Cardiac septum (tissue), 1 donor: ENCODE measurements around the gene PSMD5. TPM values are rescaled to one million over a fixed set of nuclear protein-coding genes. Genes with fewer than 3 reads are reported as not detected.

Source experiments
- DNase-seq: peaks from one replicate; pipeline ENCODE4 v3.0.0-alpha.2; 2020; ENCODE audit warnings: low spot score
- intact Hi-C: fragments of 100-400 bp; cut with DNase I; formaldehyde crosslinking; loops from one replicate; pipeline ENCODE4 v1.14.0; 2022
- total RNA-seq: library from RNA; stranded (reverse); fragmentation: NEBNext Ultra II Directional; extraction: Animal tissue kit (Norgen Biotek cat#: 25700); gene quantifications from one replicate; pipeline ENCODE4 v1.2.1, GENCODE V29; 2021
- donor health status: DM: no; HTN: no; CAD: no.

PSMD5 gene
- total RNA-seq, 1 donor from 2014 or later: 13.5 TPM

GRCh38 chr9:120861935-120862334 lies 19.2 kb upstream of the PSMD5 start:
- no peak for DNase-seq
- intact Hi-C loops: no loop called here

DNA sequence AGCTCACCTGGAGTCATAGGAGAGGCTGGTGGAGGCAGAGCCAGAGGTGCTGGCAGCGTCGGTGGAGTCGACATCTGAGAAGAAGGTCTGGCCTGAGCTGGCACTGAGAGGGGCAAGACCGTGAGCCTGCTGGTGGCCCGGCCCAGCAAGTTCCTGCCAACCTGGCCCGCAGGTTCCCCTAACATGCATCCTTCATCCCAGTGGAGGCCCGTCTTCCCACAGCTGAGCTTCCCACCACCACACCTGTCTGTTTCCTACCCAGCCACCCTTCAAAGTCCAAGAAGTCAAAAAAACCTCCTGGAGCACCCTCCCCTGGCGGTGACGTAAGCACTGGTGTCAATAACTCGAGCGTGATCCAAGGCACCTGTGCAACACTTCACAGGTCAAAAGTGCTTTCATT lies 17.4 kb upstream of the PSMD5 start:
- intact Hi-C loops: no loop called here

DNA sequence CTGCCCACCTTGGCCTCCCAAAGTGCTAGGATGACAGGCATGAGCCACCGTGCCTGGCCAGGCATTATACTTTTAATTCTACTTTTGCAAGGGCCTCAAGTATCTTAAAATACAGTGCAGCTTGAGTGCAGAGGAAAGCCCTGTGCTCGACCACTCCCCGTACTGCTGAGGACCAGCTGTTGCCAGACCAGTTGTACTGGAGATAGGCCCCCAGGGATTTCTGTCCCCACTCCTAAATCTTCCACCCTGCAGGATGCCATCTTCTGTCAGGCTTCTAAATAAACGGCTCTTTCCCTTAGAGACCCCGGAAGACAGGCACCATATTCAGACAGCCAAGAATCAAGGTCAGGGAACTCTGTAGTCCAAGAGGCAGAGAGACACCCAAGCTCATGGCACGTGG lies 16.6 kb upstream of the PSMD5 start:
- no peak for DNase-seq
- intact Hi-C loops: no loop called here

More for the DNA sequence above, 17.4 kb upstream of the PSMD5 start:
- DNase-seq: no peak

DNA sequence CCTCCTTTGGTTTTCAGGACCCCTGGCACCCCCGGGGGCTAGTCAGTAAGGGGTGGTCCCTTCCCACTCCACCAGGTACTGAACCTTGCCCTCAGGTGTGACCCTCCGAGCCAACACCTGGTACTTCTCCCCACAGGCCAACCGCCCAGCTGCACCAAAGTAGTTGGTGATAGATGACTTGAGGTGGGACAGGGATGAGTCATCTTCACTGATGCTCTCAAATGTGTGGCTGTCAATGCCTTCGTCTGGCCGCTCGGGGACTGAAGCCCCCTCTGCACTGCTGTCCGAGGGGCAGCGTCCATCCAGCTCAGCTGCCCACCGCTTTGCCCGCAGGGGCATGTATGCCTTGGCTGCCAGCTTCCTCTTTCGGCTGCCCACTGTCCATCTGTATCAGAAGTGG lies 15.2 kb upstream of the PSMD5 start:
- no peak for DNase-seq
- intact Hi-C loops: no loop called here

DNA sequence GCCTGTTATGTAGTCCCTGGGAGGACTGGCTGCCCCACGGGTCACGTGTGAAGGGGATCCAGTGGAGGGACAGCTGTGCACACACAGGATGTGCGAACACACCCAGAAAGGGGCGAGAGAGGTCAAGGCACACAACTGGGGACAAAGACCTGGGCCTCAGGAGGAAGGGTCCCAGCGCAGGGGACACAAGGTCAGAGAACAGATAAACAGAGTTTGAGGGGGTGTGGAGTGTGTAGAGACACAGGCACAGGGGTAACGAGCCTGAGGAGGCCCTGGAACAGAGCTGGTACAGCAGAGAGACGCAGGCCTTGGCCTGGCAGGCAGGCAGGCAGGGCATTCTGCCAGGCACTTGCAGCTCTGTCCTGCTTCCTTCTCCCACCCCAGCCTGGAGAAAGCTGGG lies 14.8 kb upstream of the PSMD5 start:
- DNase-seq: no peak

DNA sequence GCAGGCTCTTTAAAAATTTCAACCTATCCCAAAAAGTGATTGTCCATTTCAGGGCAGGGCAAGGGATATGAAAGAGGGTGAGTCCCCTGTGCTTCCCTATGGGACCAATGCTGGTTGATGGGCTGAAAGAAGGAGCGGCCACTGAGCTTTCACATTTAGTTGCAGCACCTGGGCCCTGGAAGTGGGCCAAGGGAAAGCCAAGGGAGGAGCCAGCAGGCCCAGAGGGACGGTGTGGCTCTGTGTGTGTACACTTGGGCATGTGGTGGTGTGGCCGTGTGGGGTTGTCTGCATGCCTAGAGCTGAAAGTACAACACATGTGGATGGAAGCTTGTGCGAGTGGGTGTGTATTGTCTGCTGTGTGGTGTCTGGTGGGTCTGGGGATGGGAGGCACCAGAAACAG lies 14.0 kb upstream of the PSMD5 start:
- intact Hi-C loops: no loop called here
- no peak for DNase-seq

More for the DNA sequence above, 14.8 kb upstream of the PSMD5 start:
- intact Hi-C loops: no loop called here

DNA sequence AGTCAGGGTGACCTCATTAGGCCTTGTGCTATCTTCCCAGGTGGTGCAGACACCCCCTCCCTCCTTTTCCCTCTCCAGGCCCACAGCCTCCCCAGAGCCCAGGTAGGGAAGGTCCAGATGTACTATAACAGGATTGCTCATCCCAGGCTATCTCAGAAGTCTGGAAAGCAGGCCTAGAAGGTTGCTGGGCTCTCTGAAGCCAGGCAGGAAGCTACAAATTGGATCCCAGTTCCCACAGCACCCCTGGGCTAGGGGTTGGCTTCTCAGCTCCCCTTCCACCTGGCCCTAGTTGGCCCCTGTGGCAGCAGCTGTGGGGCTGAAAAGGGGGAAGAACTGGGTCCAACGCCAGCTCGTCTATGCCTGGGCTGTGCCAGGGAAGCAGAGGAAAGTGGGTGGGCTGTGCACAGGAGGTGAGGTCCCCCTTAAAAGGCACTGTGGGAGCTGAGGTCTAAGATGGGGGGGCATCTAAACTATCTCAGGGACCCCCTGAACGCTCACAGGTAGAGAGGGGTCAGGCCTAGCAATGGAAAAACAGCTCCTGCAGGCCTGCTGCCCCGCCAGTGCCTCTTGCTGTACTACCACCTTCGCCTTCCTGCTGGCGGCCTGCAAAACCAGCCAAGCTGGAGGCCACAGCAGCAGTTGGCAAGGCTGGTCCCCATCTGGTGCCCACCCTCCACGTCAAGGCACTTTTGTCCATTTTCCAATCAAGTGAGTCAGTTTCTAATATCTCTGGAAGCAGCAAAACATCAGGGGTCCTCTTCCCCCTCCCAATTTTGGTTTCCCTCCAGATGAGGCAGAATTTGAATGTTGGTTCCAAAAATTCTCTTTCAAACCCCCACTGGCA lies 13.3 kb upstream of the PSMD5 start:
- intact Hi-C loops: no loop called here

GRCh38 chr9:120854596-120855327 lies 12.0 kb upstream of the PSMD5 start:
- intact Hi-C loops: no loop called here
- DNase-seq: no peak

More for the DNA sequence above, 13.3 kb upstream of the PSMD5 start:
- no peak for DNase-seq

GRCh38 chr9:120853198-120853597 lies 10.5 kb upstream of the PSMD5 start:
- intact Hi-C loops: no loop called here
- DNase-seq: no peak

- intact Hi-C loops: no loop called here
- no peak for DNase-seq
Observed at GRCh38 chr9:120852240-120853010, 9.7 kb upstream of the PSMD5 start.

- intact Hi-C loops: no loop called here
- no peak for DNase-seq
Observed at GRCh38 chr9:120851449-120851848, 8.7 kb upstream of the PSMD5 start.

DNA sequence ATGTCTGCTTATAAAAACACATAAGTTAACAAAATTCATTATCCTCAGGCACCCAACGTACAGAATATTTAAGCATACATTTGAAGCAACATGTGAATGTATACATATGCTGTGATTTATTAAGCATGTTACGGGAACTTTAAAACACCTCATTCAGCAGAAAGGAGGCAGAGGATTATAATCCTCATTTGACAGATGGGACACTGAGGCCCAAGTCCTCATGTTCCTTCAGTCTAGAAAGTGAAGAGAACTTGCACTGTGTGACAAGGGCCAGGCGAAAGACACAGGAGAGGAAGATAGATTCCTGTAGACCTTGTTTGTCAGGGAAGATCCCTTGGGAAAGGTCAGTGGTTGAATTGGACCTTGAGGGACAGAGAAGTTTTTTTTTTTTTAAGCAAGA lies 7.6 kb upstream of the PSMD5 start:
- no peak for DNase-seq
- intact Hi-C loops: no loop called here

DNA sequence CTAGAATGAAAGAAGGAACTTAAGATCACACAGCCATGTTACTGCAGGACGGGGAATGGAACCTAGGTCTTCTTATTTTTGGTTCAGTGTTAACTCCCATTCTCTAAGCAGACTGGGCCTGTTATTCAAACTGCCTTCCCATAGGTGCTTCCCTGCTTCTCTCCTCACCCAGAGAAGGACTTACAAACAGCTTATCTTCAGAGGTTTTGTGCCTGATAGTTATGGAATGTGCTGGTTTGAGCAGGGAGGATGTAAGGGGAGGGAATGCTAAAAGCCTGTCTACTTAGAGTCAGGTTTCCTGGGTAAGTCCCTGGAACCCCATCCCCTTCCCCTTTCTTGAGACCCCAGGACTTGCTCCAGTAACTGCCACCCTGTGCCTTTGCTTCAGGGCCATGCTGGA lies 4.2 kb upstream of the PSMD5 start:
- DNase-seq: no peak
- intact Hi-C loops: no loop called here

DNA sequence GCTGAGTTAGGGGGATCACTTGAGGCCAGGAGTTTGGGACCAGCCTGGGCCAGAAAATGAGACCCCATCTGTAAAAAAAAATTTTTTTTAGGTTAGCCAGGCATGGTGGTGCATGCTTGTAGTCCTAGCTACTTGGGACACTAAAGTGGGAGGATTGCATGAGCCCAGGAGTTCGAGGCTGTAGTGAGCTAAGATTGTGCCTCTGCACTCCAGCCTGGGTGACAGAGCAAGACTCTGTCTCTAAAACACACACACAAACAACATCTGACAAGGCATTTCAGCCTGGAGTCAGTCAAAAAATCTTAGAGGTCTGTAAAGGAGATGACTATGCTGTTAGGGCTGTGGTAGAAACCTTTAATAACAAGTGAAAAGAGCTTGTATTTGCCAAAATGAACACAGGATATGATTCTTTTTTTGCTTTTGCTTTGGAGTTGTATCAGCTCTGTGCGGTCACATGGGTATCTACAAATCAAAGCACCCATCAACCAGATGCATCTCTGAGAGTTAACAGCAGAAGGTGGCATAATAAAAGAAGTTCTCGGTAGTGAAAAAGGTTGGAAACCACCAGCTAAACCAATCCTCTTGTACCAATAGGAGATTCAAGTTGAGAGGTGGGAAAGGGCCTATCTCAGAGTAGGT lies 3.6 kb upstream of the PSMD5 start:
- intact Hi-C loops: no loop called here
- no peak for DNase-seq

GRCh38 chr9:120845255-120845654 lies 2.5 kb upstream of the PSMD5 start:
- intact Hi-C loops: no loop called here
- DNase-seq: no peak

DNA sequence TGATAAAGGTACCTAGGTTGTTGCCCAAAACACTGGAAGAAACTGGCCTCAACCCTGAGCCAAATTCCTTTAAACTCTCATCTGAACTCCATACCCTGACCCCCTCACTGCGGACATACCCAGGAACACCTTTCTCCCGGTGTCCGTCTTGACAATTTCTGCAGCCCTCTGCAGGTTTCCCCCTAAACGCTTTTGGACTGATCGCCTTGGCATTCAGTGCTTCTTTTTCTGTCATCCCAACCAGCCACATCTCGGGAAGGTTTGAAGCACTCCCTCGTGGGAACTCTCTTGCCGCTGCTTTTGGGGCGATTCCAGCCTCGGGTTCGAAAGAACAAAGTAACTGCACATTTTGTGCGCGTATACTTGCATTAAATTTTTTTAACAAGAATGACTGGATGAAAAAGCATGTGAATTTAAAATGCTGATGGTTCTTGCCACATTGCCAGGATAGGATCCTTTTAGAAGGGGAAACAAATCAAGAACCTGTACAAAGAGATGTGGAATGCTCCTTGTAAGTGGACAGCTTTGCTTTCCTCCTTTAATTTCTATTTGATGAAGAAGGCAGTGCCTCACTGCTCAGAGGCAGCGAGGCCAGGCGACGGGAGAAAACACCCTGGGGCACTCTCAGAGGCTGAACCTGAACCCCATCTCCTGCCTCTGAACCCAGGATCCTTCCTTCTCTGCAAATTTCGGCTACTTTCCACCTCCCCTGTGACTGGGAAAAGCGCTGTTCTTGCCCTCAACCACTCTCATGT lies 615 bp downstream of the PSMD5 start:
- no peak for DNase-seq
- intact Hi-C loops: loop anchor here (5.0 kb wide), 2 partner anchors 35 to 50 kb away; partner anchors contain the start of genes FBXW2 and PHF19

- DNase-seq: no peak
- intact Hi-C loops: no loop called here
Observed at GRCh38 chr9:120839146-120839545, 3.6 kb downstream of the PSMD5 start.

GRCh38 chr9:120837921-120838320 lies 4.8 kb downstream of the PSMD5 start:
- DNase-seq: no peak
- intact Hi-C loops: no loop called here

- intact Hi-C loops: no loop called here
Observed at GRCh38 chr9:120833325-120833724, 9.4 kb downstream of the PSMD5 start.

More at GRCh38 chr9:120833325-120833724, 9.4 kb downstream of the PSMD5 start:
- DNase-seq: no peak
